AG04449 (cell line): ENCODE measurements around the gene SERPINE1.
A peak's percentile ranks its signal among the peaks of the same experiment; 100 is the strongest.
"Not testable (repeated sequence)": the region's sequence is repeated elsewhere in the genome, so short reads cannot be mapped to it uniquely, and the experiment has no call there.

Source experiments
- CTCF ChIA-PET: fragments of 350-600 bp; formaldehyde crosslinking; extraction: SDS; loops from one replicate; lab custom pipeline; 2021; ENCODE audit warnings: antibody characterized with exemption; lab: Yijun Ruan, JAX
- POLR2A ChIA-PET: fragments of 400-600, 350-600 bp; formaldehyde crosslinking; extraction: SDS; loops from one replicate; lab custom pipeline; 2020; ENCODE audit warnings: antibody characterized with exemption, inconsistent platforms; lab: Yijun Ruan, JAX
- DNase-seq: peaks from one replicate; pipeline ENCODE4 v3.0.0-alpha.2; 2010; ENCODE audit warnings: low read depth, low spot score
- H3K4me3 ChIP-seq: 2 replicates; pipeline ENCODE4 v1.5.1; 2011; ENCODE audit warnings: low read depth, mild to moderate bottlenecking, control low read depth, low read length
- TF ChIP-seq, protein P1 (sequence below): IDR thresholded peaks from one replicate; pipeline ENCODE4 v1.5.1; 2011; ENCODE audit warnings: mild to moderate bottlenecking, moderate library complexity, low read length, control low read depth, inconsistent platforms; ENCODE audit not compliant: insufficient read depth; ENCODE audit errors: missing control alignments

Gene SERPINE1

DNA sequence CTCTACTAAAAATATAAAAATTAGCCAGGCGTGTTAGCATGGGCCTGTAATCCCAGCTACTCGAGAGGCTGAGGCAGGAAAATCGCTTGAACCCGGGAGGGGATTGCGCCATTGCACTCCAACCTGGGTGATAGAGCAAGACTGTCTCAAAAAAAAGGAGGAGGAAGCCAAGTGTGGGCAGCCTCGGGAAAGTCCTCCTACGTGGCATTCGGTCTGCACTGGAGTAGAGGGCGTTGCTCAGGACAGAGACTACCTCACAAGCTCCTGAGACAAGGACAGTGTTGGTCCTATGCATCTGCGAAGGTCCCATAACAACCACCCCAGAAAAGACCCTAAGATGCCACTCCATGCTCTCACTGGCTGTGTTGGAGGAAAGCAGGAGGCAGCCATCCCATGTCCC, 10.0 kb upstream of the SERPINE1 start:
- H3K4me3 ChIP-seq, result no peak overlapping the region
- TF ChIP-seq, protein P1, sequence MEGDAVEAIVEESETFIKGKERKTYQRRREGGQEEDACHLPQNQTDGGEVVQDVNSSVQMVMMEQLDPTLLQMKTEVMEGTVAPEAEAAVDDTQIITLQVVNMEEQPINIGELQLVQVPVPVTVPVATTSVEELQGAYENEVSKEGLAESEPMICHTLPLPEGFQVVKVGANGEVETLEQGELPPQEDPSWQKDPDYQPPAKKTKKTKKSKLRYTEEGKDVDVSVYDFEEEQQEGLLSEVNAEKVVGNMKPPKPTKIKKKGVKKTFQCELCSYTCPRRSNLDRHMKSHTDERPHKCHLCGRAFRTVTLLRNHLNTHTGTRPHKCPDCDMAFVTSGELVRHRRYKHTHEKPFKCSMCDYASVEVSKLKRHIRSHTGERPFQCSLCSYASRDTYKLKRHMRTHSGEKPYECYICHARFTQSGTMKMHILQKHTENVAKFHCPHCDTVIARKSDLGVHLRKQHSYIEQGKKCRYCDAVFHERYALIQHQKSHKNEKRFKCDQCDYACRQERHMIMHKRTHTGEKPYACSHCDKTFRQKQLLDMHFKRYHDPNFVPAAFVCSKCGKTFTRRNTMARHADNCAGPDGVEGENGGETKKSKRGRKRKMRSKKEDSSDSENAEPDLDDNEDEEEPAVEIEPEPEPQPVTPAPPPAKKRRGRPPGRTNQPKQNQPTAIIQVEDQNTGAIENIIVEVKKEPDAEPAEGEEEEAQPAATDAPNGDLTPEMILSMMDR, result no peak
- ChIA-PET CTCF (interaction anchor here (0.8 to 2.0 kb wide), 7 partner anchors 14 to 21 kb away, joined by 3 to 5 read pairs (median 3); no protein-coding TSS in a partner anchor), POLR2A (interaction anchor here (0.7 to 4.3 kb wide), 10 partner anchors 8 to 222 kb away, joined by 3 to 143 read pairs (median 5); partner anchors contain the start of gene SERPINE1)
- no peak for DNase-seq

DNA sequence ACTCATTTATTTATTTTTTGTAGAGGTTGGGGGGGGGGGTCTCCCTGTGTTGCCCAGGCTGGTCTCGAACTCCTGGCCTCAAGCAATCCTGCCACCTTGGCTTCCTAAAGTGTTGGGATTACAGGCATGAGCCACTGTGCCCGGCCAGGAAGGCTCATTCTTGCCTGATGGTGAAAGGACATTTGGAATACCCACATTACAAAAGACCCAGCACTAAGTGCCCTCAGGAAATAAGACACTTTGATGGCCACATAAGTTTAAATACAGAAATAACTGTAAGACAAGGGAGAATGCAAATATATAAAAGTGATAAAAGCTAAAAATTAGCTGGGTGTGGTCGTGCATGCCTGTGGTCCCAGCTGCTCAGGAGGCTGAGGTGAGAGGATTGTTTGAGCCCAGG, 8.0 kb upstream of the SERPINE1 start:
- CTCF ChIA-PET, result interaction anchor here (1.5 to 2.2 kb wide), 4 partner anchors 15 to 24 kb away, joined by 3 to 9 read pairs (median 6); no protein-coding TSS in a partner anchor
- no peak for DNase-seq
- POLR2A ChIA-PET, result interaction anchor here (1.2 to 4.3 kb wide), 3 partner anchors 10 to 18 kb away, joined by 3 to 143 read pairs (median 43); partner anchors contain the start of gene SERPINE1
- no peak overlapping the region for H3K4me3 ChIP-seq
- TF ChIP-seq, protein P1, result no peak

DNA sequence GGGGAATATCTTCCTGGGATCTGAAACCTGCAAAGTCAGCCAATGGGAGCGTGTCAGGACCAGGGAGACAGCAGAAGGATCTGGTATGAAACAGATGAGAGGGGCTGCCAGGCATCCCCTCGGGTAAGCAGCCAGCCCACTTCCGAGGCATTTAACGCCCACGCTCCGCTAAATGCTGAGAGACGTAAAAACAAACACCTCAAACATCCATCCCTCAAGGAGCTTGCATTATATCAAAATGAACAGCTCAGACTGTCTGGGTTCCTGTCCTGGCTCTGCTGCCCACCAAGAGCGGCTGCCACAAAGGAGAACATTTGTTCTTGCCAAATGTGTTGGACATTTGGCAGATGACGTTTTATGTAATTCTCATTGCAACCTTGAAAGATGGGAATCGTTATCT, 7.0 kb upstream of the SERPINE1 start:
- POLR2A ChIA-PET, result interaction anchor here (0.7 to 4.3 kb wide), 6 partner anchors 9 to 25 kb away, joined by 3 to 143 read pairs (median 4); partner anchors contain the start of gene SERPINE1
- CTCF ChIA-PET, result interaction anchor here (0.7 to 2.2 kb wide), 7 partner anchors 8 to 42 kb away, joined by 3 to 9 read pairs (median 3); no protein-coding TSS in a partner anchor
- TF ChIP-seq, protein P1, result no peak
- H3K4me3 ChIP-seq, result no peak overlapping the region
- DNase-seq, result no peak

DNA sequence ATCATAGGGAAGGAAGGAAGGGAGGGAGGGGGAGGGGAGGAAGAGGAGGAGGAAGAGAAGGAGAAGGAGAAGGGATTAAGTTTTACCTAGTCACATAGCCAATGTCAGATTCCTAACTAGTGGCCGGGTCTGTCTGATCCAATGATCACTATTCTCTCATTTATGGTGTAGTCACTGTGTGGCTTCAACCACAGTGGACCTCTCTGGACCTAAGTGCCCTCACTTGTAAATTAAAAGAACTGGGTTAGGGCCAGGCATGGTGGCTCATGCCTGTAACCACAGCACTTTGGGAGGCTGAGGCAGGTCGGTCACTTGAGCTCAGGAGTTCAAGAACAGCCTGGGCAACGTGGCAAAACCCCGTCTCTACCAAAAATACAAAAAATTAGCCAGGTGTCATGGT, 6.6 kb upstream of the SERPINE1 start:
- ChIA-PET POLR2A (interaction anchor here (1.0 to 4.3 kb wide), 4 partner anchors 8 to 20 kb away, joined by 4 to 143 read pairs (median 24); partner anchors contain the start of gene SERPINE1), CTCF (interaction anchor here (0.7 to 2.2 kb wide), 7 partner anchors 8 to 43 kb away, joined by 3 to 9 read pairs (median 3); no protein-coding TSS in a partner anchor)
- no peak overlapping the region for H3K4me3 ChIP-seq
- DNase-seq, result no peak
- TF ChIP-seq, protein P1, result no peak

DNA sequence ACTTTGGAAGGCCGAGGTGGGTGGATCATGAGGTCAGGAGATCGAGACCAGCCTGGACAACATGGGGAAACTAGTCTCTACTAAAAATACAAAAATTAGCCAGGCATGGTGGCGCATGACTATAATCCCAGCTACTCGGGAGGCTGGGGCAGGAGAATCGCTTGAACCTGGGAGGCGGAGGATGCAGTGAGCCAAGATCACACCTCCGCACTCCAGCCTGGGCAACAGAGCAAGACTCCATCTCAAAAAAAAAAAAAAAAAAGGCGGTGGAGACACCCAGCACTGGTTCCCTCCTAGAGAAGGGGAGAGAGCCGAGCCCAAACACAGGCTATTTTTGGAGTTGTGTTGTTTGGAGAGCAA, 5.3 kb upstream of the SERPINE1 start:
- POLR2A ChIA-PET, result interaction anchor here (0.6 to 2.7 kb wide), 10 partner anchors 9 to 514 kb away, joined by 3 to 18 read pairs (median 4); no protein-coding TSS in a partner anchor
- DNase-seq, H3K4me3 ChIP-seq: not testable (repeated sequence)
- CTCF ChIA-PET, result interaction anchor here (0.9 kb wide), 1 partner anchor 22 kb away, joined by 3 read pairs; no protein-coding TSS in a partner anchor

DNA sequence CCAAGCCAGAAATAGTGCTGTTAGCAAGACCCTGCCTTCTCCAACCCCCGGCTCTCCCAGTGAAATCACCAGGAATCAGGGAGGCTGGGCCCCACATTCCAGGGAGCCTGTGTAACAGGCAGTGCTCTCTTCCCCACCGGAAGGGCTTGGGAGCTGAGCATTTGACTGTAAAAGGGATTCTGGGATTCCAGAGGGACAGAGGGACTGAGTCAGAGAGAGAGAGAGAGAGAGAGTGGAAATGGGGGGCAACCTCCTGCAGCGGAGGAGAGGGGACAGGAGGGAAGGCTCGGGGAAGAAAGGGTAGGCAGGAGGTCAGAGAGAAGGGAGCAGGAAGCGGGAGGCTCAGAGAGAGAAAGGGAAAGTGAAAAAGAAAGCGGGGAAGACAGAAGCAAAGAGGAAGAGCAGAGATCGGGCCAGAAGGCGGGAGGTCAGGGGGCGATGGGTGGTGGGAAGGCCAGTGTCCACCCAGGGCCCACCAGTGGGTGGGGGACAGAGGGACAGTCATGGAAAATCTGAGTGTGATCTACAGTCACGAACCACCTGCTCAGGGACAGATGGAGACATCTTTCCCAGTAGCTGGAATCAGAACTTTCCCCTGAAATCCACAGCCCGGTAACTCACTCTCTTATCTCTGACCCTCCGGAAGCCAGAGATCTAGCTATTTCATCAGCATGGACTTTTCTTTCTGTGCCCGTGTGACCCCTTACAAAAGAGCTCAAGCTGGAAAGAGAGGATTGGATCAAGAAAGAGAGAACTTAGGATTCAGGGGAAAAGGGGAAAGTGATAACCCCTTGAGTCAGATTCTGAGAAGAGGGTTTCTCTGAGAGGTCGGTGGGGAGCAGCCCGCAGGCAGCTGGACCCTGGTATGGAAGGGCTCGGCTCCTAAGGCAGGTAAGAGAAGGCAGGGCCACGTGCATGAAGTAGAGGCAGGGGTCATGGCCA, 4.6 kb upstream of the SERPINE1 start:
- TF ChIP-seq, protein P1, result no peak
- H3K4me3 ChIP-seq, result peak overlapping the region; percentile 47
- CTCF ChIA-PET, result interaction anchor here (0.6 to 1.9 kb wide), 8 partner anchors 8 to 36 kb away, joined by 3 to 7 read pairs (median 4); no protein-coding TSS in a partner anchor
- POLR2A ChIA-PET, result interaction anchor here (0.6 to 2.7 kb wide), 14 partner anchors 9 to 515 kb away, joined by 3 to 18 read pairs (median 4); no protein-coding TSS in a partner anchor
- DNase-seq, result peak; percentile 98
